NCI-H146 treated with DMSO at 0.1 percent for 48 hours (cell line): ENCODE data around the gene PDLIM5.
"Not testable (repeated sequence)": the region's sequence is repeated elsewhere in the genome, so short reads cannot be mapped to it uniquely, and the experiment has no call there.

ENCODE experiments used
- DNase-seq: peaks from one replicate; lab custom pipeline; 2025; ENCODE audit not compliant: unreplicated experiment; lab: John Stamatoyannopoulos, UW

Gene PDLIM5

DNA sequence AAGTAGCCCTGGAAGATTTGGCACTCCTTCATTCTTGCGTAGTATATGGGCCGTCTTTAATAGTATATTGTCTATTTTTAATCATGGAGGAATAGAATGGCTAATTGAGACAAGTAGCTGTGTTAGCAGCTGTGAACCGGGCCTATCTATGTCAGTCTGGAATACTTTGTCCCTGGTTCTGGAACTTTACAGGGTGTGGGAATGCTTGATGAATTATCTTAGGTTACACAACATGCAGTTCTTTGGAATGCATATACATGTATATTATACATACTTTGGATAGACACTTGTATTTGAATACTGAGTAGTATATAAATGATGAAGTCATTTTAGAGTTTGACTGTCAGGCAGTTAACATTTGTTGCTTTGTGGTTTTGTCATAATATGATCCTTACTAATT lies 37.4 kb downstream of the PDLIM5 start:
- no peak for DNase-seq

DNA sequence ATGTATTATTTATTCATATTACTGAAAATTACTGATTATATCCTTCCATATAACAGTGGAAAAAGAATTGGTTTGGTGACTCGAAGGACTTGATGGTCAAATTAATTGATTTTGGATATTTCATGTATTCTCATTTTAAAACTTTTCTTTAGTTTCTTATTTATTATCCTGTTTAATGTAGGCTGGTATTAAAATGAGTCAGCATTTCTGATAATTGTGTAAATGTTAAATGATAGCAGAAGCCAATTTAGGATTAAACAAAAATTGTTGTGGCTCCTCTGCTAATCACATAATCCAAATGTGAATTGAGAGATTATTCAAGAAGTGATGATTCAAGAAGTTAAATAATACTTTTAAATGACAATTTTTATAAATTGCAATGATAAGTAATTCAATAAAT lies 38.7 kb downstream of the PDLIM5 start:
- DNase-seq = no peak

DNA sequence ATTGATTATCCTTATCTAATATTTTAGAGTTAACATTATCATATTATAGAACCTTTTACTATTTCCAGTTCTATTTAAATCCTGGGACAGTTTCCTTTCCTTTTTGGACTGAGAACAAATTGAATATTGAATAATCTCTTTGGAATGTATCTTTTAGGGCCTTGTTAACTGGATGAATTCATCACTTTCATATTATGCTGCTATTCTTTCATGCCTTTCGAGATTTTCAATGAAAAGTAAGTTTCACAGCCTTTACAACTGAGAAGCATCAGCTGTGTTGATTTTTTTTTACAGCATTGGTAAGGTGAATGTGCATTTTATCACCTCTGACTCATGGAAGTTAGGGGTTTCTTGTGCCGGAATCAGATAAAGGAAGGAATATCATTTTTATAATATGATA lies 39.6 kb downstream of the PDLIM5 start:
- no peak for DNase-seq

DNA sequence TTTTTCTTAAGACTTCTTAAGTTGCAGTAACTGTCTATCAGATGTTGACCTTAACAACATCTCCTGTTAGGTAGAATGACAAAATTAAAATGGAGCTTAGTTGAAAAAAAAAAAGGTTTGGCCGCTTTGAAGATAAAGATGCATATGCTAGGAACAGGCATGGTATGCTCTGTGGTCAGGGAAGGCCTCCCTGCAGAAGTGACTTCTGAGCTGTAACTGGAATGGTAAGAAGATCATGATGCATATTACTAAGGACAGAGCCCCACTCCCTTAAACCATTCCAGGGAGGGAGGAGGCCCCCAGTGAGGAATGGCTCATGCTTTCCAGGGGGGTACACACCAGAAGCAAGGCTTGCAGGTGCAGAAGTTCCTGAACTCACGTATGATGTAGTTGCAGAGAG lies 43.7 kb downstream of the PDLIM5 start:
- no peak for DNase-seq

DNA sequence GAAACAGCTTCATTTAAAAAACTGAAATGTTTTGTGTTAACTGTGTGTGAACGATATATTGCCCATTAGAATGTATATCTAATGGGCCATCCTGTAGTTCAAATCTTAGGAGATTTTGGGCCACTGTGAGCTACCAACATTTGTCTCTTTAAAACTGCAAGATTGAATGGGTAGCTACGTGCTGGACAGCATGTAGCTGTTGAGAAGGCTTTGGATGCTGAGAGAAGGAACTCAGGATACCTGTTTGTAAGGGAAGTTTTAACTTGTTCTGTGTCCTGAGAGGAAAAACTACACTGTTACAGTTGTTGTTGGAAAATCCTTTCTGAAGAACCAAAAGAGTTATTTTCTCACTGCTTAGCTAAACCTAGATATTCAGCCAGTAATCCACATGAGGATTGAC lies 45.9 kb downstream of the PDLIM5 start:
- DNase-seq = no peak

DNA sequence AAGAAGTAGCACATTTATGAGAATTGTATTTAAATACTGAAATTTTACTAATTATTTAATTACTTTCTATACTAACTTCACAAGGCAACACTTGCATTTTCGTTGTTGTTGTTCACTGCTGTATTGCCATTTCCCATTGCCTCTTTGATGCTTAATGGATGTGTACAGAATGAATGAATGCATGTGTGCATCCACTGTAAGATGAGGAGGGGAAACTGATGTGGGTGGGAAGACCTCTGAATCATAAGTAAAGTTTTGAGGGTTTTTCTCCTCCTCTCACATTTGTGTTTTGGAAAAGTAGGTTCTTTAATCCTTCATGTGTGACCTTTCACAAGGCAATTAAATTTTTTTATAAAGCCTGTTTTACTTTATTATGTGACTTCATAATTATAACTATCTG lies 46.8 kb downstream of the PDLIM5 start:
- no peak for DNase-seq

DNA sequence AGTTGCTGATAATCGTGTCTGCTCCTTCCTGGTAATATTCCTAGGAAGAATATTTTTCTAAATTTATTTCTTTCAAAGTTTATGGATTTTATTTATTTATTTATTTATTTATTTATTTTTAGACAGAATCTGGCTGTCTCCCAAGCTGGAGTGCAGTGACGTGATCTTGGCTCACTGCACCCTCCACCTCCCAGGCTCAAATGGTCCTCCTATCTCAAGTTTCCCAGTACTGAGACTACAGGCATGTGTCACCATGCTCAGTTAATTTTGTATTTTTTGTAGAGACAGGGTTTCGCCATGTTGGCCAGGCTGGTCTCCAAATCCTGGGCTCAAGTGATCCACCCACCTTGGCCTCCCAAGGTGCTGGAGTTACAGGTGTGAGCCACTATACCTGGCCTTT lies 48.9 kb downstream of the PDLIM5 start:
- no peak for DNase-seq

DNA sequence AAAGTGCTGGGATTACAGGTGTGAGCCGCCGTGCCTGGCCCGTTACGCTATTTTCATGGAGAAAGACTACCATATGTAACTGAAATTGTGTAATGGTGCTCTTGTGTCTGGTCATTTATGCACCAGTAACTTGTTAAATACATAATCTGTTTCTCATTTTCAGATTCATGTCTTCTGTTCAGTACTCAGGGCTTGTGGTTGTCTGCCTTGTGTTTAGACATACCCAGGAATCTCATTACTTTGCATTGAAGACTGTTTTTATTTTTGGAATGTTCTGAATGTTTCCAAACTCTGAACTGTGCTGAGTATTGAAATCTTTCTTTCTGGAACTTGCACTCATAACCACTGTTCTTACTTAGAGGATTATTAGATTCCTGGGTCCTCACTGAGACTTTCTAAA lies 52.8 kb downstream of the PDLIM5 start:
- DNase-seq = no peak

DNA sequence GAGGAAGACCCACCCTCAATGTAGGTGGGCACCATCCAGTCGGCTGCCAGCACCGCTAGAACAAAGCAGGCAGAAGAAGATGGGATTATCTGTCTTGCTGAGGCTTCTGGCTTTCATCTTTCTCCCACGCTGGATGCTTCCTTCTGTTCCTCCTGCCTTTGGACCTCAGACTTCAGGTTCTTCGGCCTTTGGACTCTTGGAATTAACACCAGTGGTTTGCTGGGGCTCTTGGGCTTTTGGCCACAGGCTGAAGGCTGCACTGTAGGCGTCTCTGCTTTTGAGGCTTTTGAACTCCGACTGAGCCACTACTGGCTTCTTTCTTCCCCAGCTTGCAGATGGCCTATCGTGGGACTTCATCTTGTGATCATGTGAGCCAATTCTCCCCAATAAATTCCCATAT lies 55.1 kb downstream of the PDLIM5 start:
- no peak for DNase-seq

DNA sequence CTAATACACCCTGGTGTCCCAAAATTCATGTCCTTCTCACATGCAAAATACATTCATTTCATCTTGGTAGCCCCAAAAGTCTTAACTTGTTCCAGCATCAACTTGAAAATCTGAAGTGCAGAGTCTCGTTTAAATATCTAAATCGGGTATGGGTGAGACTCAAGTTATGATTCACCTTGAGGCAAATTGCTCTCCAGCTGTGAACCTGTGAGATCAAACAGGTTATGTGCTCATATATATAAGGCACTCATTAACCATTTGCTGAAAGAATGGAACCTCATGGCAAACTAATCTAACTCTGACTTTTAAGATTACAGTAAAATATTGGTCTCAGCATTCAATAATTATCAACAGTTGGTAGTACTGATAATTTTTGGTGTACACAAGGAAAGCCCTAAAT lies 55.5 kb downstream of the PDLIM5 start:
- DNase-seq = no peak

DNA sequence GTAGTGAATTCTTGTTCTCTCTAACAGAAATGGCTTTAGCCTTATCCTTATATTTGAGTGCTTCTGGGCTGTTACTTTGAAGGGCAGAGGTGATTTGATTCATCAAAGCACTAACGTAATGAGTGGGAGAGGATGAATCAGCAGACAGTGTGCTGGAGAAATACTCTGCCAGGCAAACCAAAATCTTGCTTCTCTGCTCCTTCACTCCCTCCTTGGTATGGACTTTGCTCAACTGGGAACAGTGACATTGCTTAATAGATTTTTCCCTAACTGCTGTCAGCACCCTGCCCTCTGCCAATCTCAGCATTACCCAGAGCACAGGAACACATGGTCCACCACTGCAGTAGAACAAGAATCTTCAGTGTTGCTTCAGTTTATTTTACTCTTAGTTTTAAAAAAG lies 56.0 kb downstream of the PDLIM5 start:
- no peak for DNase-seq

DNA sequence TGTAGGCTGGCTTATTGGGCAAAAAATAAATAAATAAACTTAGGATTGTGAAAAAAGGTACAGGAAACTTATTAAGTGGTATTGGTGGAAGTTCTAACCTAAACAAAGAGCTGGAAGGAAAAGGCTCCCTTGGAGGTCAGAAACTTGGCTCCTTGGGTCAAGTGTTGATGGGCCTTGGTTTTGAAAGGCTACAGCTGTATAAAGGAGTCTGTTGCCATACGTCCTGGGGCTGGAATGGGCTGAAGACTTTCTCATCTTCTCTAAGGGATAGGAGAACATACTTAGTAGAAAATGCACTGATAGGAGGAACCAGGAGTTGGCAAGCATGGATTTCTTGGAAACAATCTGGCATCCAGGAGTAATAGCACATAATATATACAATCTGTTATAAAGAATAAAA lies 56.6 kb downstream of the PDLIM5 start:
- no peak for DNase-seq

DNA sequence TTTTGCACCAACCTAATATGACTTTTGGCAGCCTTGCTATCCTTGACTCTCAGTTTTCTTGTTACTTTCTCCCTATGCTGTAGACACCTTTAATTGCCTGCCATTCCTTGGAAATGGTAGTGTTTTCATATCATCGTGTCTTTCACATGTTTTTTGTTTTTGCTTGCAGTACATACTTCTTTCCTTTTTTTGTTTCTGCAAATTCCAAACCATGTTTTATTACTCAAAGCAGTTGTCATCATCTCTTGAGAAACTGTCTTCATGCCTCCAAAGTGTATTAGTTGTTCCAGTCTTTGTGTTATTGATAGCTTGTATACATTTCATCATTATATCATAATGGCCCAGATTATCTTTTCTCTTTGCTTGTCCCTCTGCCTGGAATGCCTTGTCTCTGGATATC lies 57.1 kb downstream of the PDLIM5 start:
- no peak for DNase-seq

DNA sequence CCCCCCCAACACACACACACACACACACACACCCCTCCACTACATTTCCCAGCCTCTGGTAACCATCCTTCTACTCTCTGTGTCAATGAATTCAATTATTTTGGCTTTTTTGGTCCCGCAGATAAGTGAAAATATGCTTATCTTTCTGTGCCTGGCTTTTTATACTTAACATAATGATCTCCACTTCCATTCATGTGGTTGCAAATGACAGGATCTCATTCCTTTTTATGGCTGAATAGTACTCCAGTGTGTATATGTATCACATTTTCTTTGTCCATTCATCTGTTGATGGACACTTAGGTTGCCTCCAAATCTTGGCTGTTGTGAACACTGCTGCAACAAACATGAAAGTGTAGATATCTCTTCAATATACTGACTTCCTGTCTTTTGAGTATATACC lies 59.8 kb downstream of the PDLIM5 start:
- DNase-seq = no peak

DNA sequence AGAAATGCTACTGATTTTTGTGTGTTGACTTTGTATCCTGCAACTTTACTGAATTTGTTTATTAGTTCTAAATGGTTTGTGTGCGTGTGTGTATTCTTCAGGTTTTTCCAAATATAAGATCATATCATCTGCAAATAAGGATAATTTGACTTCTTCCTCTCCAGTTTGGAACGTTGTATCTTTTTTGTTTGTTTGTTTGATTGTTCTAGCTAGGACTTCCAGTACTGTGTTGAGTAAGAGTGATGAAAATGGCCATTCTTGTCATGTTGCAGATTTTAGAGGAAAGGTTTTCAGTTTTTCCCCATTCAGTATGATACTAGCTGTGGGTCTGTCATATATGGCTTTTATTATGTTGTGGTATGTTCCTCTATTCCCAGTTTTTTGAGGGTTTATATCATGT lies 61.8 kb downstream of the PDLIM5 start:
- not testable (repeated sequence) for DNase-seq

DNA sequence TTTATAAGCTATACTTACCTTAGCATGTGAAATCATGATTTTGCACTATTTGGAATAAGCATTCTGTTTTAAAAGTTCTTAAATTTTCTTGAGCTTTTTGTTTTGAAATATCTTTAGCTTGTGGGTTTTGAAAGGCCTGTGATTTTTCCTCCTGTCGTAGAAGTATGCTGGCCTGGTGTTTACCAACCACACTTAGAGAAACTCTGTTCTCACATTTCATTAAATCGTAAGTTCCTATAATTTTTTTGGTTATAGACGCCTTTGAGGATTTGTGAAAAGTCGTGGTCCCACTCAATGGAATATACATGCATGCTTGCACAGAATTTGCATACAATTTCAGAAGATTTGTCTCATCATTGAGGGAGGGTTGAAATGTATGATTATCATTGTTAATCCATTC lies 63.6 kb downstream of the PDLIM5 start:
- DNase-seq = no peak

DNA sequence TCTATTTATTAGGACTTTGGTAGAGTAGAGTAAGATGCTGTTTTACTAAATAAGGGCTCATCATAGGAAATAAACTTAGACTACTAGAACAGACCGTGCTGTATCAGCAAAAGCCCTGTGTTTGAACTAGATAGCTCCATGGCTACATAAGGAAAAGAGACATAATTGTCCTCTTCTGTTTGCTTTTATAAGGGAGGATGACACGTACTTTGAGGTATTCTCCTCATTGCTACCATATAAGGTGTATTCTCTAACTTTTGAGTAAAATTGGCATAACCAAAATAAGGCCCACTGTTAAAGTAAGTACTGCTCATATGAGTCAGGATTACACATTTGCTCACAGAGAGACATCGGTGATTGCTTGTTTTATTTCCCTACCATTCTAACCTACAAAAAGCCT lies 64.3 kb downstream of the PDLIM5 start:
- no peak for DNase-seq

DNA sequence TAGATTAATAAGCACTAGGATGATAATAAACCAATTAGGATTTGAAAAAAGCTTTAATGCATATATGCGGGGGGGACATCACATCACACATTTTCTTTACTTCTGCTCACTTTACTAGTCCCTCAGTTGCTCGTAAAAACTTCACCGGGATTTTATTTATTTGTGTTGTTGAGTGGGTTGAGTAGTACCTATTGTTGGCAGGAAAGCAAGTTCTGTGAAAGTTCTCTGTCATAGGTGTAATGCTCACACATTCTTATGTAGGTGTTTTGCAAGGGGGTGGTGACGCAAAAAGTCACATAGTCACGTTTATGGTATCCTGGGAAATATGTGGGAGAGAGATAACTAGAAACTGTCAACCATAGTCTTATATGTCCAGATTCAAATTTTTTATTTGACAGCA lies 65.3 kb downstream of the PDLIM5 start:
- DNase-seq = no peak

DNA sequence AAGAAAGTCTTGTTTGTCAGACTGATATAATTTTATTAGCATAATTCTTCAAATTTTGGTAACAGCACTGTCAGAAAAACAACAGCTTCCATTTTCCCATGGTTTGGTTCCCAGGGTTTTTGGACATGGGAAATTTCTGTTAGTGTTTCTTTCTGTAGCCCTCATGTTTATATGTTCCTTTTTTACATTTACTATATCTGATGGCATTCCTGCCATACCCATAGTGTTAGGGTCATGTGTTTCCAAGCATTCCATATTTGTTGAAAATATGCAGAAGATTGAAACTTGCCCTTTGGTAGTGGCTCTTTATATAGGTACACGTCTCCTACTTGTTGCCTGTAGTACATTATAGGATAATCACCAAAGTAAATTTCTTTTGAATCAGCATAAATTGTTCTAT lies 65.8 kb downstream of the PDLIM5 start:
- no peak for DNase-seq

DNA sequence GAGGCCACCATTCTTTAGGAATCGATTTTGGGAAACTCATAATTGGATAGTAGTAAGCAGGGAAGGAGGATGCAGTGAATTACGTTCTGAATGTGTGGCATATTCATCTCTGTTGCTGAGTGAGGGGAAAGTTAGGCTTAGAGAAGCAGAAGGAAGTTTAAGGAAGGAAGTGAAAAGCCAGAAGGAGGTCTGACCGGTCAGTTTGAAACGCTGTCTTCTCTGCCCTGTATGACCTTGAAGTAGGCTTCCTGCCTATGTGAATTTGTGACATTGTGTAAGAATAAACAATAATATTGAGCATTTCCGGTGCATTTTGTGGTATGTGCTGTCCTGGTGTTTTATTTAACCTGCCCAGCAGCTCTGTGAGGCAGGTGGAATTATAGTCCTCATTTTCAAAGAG lies 67.3 kb downstream of the PDLIM5 start:
- DNase-seq = no peak

DNA sequence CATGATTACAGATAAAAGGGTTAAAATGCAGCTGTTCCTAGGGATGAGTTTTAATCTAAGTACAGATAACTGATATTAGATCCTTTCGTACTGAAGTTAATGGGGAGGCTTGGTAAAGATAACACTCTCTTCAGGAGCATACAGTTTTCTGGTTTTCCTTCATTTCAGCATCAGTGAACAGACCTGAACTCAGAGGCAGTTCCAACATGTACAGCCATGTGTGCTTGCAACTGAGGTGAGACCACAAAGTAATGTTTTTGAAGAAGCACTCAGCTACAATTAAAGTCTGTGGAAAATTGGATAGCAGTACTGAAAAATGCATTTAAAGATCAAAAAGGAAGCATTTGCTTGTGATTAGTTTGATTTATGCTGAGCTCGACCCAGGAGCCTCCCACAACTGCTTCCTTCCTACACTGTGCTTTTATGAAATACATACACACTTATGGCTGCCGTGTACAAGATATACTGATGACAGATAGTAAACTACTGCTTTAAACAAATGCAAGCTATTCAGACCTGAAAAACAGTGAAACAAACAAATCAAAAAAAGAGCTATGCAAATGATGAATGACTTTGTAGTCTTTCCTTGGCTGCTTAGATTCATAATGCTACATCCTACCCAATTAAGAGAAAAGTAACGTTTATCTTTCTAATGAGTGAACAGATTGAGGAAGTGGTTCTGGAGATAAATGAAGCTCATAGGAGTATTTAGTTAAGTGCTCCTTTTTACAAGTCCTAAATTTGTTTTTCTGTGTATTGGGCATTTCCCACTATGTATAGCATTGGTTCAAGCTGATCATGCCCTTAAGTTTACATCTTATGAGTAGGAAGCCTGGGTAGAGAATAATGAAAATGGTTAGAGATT lies 68.4 kb downstream of the PDLIM5 start:
- DNase-seq = no peak

DNA sequence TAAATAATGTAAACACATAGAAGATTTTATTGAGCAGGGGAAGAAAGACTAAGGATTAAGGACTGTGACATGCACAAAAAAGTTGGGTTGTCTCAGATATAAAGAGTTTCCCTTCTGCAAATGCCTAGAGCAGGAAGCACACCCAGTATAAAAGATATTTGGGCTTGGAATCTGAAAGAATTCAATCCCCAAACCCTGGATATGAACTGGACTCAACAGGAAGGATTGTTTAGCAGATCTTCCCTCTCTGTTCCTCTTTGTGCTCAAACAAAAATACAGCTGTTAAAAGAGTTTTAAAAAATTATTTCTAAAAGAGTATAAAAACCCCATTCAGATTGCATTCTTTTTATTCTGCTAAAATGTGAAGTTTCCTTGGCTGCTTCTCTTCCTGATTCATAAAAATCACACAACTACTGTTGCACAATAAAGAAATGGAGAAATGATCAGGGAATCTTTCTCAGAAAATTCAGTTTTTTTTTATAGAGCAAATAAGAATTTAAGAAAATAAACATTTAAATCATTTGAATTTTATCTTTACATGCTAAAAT lies 71.4 kb downstream of the PDLIM5 start:
- no peak for DNase-seq

DNA sequence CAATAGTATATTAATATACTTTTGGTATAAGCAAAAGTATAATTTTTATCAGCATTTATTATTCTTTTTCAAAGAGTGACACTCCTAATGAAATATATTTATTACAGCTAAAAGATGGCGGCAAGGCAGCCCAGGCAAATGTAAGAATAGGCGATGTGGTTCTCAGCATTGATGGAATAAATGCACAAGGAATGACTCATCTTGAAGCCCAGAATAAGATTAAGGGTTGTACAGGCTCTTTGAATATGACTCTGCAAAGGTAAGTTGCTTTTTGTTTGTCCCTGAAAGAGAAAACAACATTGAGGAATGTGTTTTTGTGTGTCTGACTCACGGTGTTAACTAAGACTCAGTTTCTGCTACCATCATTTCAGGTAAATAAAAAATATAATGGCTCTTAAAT lies 71.9 kb downstream of the PDLIM5 start:
- no peak for DNase-seq
